GM21717 (cell line): ENCODE results near the gene PSRC1.
A peak's percentile ranks its signal among the peaks of the same experiment; 100 is the strongest.

Source experiments
- ATAC-seq: cut with Tn5 transposase; IDR thresholded peaks from one replicate; pipeline ENCODE4 v1.9.1; 2021; ENCODE audit warnings: mild to moderate bottlenecking, moderate library complexity; ENCODE audit not compliant: unreplicated experiment

The PSRC1 gene

GRCh38 chr1:109259674-109260557, 23.0 kb downstream of the PSRC1 start:
- ATAC-seq, result no peak

- no peak for ATAC-seq
These were observed 24.2 kb downstream of the PSRC1 start for GRCh38 chr1:109258481-109259466.

- no peak for ATAC-seq
These were observed 25.1 kb downstream of the PSRC1 start for GRCh38 chr1:109257682-109258421.

GRCh38 chr1:109256971-109257681, 25.8 kb downstream of the PSRC1 start:
- ATAC-seq, result no peak

GRCh38 chr1:109256085-109256484, 26.9 kb downstream of the PSRC1 start:
- no peak for ATAC-seq

- ATAC-seq, result no peak
These were observed 27.3 kb downstream of the PSRC1 start for GRCh38 chr1:109255678-109256077.

GRCh38 chr1:109255097-109255651, 27.8 kb downstream of the PSRC1 start:
- no peak for ATAC-seq

- ATAC-seq, result no peak
These were observed 28.3 kb downstream of the PSRC1 start for GRCh38 chr1:109254621-109255096.

- no peak for ATAC-seq
These were observed 28.9 kb downstream of the PSRC1 start for GRCh38 chr1:109253803-109254620.

- ATAC-seq, result no peak
These were observed 29.8 kb downstream of the PSRC1 start for GRCh38 chr1:109252893-109253802.

- no peak for ATAC-seq
These were observed 30.6 kb downstream of the PSRC1 start for GRCh38 chr1:109252167-109252892.

- no peak for ATAC-seq
These were observed 31.4 kb downstream of the PSRC1 start for GRCh38 chr1:109251277-109252166.

GRCh38 chr1:109250454-109251276, 32.3 kb downstream of the PSRC1 start:
- no peak for ATAC-seq

- ATAC-seq, result peak; percentile 37
These were observed 33.1 kb downstream of the PSRC1 start for GRCh38 chr1:109249654-109250401.
